ENCODE data around the gene FLYWCH1.

- TF ChIP-seq, protein P1, sequence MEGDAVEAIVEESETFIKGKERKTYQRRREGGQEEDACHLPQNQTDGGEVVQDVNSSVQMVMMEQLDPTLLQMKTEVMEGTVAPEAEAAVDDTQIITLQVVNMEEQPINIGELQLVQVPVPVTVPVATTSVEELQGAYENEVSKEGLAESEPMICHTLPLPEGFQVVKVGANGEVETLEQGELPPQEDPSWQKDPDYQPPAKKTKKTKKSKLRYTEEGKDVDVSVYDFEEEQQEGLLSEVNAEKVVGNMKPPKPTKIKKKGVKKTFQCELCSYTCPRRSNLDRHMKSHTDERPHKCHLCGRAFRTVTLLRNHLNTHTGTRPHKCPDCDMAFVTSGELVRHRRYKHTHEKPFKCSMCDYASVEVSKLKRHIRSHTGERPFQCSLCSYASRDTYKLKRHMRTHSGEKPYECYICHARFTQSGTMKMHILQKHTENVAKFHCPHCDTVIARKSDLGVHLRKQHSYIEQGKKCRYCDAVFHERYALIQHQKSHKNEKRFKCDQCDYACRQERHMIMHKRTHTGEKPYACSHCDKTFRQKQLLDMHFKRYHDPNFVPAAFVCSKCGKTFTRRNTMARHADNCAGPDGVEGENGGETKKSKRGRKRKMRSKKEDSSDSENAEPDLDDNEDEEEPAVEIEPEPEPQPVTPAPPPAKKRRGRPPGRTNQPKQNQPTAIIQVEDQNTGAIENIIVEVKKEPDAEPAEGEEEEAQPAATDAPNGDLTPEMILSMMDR (conservative IDR thresholded peaks at IDR 0.05; ENCODE audit: low read length) = no peak
- TF ChIP-seq EZH2phosphoT487 (IDR thresholded peaks at IDR 0.05; ENCODE audit: borderline replicate concordance) = no peak
Measured at GRCh38 chr16:2933701-2934100, 22.0 kb downstream of the FLYWCH1 start.

Data from Loucy (cell line).